Cardiac fibroblast (primary cell): ENCODE measurements around the gene KCNQ1.

Experiments
- DNase-seq, 2 donors: peaks; one replicate each; pipeline versions ENCODE4 v3.0.0 to v3.0.0-alpha.2; 2010; ENCODE audit warnings: low read depth in 2 of 2
- H3K4me3 ChIP-seq, 2 donors: replicated peaks in 1 of 2; 1 replicate in 1 of 2; 2 replicates in 1 of 2; pipeline ENCODE4 v1.5.1; 2011; ENCODE audit warnings: low read depth in 2 of 2, low read length in 2 of 2, mild to moderate bottlenecking in 2 of 2, moderate library complexity in 1 of 2
- TF ChIP-seq, protein P1 (sequence below): IDR thresholded peaks from one replicate; pipeline ENCODE4 v1.5.1; 2011; ENCODE audit warnings: low read depth, mild to moderate bottlenecking, low read length, inconsistent platforms

The KCNQ1 gene

DNA sequence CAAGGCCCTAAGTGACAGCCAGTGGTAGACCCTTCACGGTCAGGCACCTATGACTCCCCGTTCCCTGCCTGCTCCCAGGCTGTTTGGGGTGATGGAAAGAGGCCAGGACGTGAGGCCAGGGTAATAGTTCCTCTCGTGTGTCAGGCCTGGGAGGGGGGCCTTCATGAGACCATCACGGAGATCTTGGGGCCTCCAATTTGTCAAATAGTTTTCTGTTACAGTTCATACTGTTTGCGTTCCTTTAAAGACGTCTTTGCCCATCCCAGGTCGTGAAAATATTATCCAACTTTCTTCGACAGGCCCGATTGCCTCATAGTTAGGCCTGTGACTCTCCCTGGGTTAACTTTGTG lies 317.2 kb downstream of the KCNQ1 start:
- H3K4me3 ChIP-seq, result no peak overlapping the region
- TF ChIP-seq, protein P1, sequence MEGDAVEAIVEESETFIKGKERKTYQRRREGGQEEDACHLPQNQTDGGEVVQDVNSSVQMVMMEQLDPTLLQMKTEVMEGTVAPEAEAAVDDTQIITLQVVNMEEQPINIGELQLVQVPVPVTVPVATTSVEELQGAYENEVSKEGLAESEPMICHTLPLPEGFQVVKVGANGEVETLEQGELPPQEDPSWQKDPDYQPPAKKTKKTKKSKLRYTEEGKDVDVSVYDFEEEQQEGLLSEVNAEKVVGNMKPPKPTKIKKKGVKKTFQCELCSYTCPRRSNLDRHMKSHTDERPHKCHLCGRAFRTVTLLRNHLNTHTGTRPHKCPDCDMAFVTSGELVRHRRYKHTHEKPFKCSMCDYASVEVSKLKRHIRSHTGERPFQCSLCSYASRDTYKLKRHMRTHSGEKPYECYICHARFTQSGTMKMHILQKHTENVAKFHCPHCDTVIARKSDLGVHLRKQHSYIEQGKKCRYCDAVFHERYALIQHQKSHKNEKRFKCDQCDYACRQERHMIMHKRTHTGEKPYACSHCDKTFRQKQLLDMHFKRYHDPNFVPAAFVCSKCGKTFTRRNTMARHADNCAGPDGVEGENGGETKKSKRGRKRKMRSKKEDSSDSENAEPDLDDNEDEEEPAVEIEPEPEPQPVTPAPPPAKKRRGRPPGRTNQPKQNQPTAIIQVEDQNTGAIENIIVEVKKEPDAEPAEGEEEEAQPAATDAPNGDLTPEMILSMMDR, result no peak
- DNase-seq, result no peak

DNA sequence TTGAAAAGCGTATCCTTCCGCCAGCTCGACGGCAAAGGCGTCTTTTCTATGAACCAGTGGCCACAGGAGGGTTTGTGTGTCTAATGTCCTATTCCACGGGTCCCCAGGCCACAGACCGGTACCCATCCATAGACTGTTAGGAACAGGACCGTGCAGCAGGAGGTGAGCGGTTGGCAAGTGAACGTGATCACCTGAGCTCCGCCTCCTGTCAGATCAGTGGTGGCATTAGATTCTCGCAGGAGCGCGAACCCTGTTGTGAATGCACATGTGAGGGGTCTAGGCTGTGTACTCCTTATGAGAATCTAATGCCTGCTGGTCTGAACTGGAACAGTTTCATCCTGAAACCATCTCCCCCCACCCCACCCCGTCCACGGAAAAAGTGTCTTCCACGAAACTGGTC lies 317.6 kb downstream of the KCNQ1 start:
- no peak overlapping the region for H3K4me3 ChIP-seq
- DNase-seq, result no peak
- TF ChIP-seq, protein P1, result no peak

DNA sequence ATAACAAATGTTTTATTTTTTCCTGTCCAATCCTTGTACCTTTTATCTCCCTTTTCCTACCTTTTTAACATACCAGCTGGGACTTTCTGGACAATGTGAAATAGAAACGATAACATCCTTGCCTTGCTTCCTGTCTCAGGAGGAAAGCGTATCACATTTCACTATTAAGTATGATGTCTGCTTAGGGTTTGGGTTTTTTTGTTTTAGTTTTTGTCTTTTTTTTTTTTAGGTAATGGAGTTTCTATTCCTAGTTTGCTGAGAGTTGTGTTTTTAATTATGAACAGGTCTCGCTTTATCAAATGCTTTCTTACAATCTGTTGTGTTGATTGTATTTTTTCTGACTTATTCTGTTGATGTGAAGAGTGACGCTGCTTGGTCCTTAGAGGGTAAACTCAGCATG lies 319.2 kb downstream of the KCNQ1 start:
- DNase-seq, result no peak
- no peak overlapping the region for H3K4me3 ChIP-seq
- TF ChIP-seq, protein P1, result no peak

DNA sequence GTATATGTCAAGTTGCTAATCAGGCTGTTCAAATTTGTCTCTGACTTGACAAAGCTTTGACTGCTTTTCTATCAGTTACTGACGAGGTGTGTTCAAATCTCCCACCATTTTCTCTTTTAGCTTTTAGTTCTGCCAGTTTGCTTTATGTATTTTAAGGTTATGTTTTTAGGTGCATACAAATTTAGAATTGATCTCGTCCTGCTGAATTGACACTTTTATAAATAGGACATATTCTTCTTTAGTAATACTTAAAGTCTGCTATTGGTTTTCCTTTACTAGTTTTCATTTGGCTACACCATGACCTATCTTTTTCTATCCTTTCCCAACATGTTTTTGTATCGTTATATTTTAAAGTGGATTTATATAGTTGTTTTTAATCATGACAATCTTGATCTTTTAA lies 320.7 kb downstream of the KCNQ1 start:
- H3K4me3 ChIP-seq, result no peak overlapping the region
- no peak for DNase-seq
- TF ChIP-seq, protein P1, result no peak

DNA sequence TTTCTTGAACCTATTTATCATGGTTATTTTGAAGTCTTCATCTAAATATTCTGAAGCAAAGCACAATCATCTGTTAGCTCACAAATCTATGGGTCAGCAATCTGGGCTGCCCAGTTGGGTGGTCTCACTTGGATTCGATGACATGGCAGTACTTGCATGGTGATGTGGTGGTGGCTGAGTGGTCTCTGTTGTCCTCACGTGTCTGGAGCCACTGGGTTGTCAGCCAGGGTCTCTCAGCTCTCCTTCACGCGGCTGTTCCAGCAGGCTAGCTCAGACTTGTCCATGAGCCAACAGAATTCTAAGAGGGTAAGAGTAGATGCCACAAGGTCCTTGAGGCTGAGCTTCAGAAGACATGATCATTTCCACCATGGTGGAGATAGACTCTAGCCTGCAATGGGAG lies 321.4 kb downstream of the KCNQ1 start:
- DNase-seq, result no peak
- TF ChIP-seq, protein P1, result no peak
- no peak overlapping the region for H3K4me3 ChIP-seq

DNA sequence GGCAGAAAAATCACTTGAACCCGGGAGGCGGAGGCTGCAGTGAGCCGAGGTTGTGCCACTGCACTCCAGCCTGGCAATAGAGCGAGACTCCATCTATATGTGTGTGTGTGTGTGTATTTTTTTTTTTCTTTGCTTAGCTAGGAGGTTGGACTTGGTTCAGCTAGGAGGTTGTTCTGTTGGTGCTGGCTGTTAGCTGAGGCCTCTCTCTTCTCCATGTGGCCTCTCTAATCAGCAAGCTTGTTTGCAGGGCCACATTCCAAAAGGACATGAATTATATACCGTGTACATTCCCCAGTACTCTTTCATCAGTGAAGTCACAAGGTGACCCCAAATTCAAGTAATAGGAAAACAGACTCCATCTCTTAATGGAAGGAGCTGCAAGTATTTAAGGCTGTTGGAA lies 322.3 kb downstream of the KCNQ1 start:
- TF ChIP-seq, protein P1, result no peak
- DNase-seq, result no peak
- H3K4me3 ChIP-seq, result no peak overlapping the region

DNA sequence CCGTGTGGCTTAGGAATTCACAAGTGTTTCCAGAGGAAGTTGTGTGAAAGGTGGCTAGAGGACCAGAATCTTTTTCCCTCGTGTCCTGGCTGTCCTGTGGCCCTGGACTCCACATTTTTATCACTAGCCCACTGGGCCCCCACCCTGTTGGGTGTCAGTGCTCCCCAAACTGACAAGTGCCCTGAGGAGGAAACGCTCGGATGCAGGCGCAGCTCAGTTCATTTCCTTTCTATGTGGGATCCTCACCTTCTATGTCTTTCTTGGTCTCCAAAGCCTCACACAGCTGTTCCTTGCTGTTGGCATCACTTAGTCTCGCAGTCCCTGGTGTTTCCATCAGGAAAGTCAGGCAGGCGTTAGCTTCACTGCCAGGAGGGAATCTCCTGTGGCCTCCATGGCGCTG lies 323.0 kb downstream of the KCNQ1 start:
- DNase-seq, result no peak
- H3K4me3 ChIP-seq, result no peak overlapping the region
- TF ChIP-seq, protein P1, result no peak
